Muscle of back (tissue), 13 donors: Measurements from ENCODE around the gene FRAS1. TPM values are rescaled to one million over a fixed set of nuclear protein-coding genes. Genes with fewer than 3 reads are reported as not detected.
"Not testable (repeated sequence)": the region's sequence is repeated elsewhere in the genome, so short reads cannot be mapped to it uniquely, and the experiment has no call there.

ENCODE experiments used
- DNase-seq, 3 donors: peaks; one replicate each; pipeline versions ENCODE4 v3.0.0 to v3.0.0-alpha.2; 2013
- long read RNA-seq, 9 donors: transcript quantifications; one replicate each; lab custom pipeline, GENCODE V29; 2026
- polyA plus RNA-seq, 10 donors: library from polyadenylated mRNA; unstranded; fragments of 120-200 nt; gene quantifications; one replicate each; pipeline ENCODE4 v1.2.1, GENCODE V29; 2013; ENCODE audit not compliant: insufficient read length in 10 of 10

FRAS1 gene, protein sequence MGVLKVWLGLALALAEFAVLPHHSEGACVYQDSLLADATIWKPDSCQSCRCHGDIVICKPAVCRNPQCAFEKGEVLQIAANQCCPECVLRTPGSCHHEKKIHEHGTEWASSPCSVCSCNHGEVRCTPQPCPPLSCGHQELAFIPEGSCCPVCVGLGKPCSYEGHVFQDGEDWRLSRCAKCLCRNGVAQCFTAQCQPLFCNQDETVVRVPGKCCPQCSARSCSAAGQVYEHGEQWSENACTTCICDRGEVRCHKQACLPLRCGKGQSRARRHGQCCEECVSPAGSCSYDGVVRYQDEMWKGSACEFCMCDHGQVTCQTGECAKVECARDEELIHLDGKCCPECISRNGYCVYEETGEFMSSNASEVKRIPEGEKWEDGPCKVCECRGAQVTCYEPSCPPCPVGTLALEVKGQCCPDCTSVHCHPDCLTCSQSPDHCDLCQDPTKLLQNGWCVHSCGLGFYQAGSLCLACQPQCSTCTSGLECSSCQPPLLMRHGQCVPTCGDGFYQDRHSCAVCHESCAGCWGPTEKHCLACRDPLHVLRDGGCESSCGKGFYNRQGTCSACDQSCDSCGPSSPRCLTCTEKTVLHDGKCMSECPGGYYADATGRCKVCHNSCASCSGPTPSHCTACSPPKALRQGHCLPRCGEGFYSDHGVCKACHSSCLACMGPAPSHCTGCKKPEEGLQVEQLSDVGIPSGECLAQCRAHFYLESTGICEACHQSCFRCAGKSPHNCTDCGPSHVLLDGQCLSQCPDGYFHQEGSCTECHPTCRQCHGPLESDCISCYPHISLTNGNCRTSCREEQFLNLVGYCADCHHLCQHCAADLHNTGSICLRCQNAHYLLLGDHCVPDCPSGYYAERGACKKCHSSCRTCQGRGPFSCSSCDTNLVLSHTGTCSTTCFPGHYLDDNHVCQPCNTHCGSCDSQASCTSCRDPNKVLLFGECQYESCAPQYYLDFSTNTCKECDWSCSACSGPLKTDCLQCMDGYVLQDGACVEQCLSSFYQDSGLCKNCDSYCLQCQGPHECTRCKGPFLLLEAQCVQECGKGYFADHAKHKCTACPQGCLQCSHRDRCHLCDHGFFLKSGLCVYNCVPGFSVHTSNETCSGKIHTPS (N-terminal part only)
- 10 to 100 TPM in 1 of 10 donors, 1 to 10 TPM in 9; 3.6 to 14.0 (median 7.2) TPM for polyA plus RNA-seq
- long read RNA-seq, donor 1, result 0 reads
- long read RNA-seq, donor 2, result 0 reads
- long read RNA-seq, donor 3, result 0 reads
- long read RNA-seq, donor 4, result 0 reads
- long read RNA-seq, donor 5, result 0 reads
- long read RNA-seq, donor 6, result 0 reads
- long read RNA-seq, donor 7, result 0 reads
- long read RNA-seq, donor 8, result 0 reads
- long read RNA-seq, donor 9, result 0 reads

DNA sequence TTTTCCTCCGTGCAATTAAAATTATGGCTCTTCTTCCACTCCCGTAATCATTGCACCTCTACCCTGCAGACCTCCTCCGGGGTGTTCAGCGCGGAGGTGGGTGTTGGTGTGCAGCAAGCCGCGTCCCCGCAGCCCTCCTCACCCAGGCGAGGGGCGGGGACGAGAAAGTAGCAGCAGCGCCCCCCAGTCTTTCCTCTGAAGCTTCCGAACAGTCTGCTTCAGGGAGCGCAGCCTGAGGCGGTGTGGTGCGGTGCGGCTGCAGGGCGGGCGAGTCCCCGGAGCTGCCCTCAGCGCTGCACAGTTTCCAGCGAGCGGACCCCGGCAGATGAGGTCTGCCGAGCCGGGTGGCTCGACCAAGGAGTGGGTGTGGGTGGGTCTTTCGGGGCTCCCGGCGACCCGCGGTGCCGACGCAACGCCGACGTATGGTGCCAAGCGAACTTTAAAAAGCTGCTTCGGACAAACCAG is at the start of gene FRAS1:
Gene FRAS1 (plus strand): TSS at position 189 of the 465 bp plus-strand sequence. CDS start 687 bp downstream, outside the sequence.
- DNase-seq, result peak in 2 of 3 donors; percentile 49 to 53

DNA sequence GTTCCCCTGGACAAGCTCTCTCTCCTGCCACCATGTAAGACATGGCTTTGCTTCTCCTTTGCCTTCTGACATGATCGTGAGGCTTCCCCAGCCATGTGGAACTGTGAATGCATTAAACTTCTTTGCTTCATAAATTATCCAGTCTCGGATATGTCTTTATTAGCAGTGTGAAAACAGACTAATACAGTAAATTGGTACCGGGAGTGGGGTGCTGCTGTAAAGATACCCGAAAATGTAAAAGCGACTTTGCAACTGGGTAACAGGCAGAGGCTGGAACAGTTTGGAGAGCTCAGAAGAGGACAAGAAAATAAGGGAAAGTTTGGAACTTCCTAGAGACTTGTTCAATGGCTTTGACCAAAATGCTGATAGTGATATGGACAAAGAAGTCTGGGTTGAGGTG is 46.1 kb upstream of the FRAS1 start:
- DNase-seq, result not testable (repeated sequence)

DNA sequence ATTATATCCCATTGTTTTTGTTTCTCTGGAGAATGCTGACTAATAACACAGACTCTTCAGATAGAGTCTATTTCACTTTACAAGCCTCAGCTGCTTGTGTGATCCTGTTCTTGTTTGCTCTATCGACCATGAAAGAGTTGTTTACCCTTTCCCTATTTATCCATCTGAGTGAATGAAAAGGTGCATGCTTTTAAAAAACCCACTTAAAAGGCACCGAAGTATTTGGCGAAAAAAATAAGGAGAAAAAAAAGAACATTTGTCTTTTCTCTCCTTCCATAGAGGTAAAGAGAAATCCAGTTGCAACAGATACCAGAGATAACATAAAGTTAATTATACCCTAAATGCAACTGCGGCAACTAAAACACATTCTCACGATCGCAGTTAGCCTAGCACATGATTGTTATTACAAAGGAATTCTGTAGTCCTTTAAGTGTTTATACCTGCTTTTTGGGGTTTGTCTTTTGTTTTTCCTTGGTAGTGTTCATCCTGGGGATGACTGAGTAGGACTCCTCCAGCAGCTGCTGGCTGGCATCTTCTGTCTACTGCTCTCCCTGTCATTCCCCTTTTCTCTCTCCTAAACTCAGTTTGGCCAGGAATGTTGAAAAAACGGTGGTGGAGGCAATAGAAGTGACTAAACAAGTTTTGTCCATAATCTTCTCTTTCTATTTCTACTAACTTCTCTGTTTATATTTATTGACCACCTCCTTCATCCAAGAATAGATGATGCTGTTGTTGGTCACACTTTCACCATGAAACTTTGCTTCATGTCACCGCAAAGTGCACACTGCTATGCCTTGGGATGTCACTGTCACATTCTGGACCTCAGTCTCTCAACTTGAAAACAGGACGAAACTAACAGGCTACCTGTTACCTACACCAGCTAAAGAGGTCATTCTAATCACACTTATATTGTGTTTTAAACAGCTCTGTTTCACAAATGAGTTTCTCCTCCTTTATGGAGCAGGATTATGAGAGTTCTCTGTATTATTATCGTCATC is 41.9 kb upstream of the FRAS1 start:
- DNase-seq, result no peak

DNA sequence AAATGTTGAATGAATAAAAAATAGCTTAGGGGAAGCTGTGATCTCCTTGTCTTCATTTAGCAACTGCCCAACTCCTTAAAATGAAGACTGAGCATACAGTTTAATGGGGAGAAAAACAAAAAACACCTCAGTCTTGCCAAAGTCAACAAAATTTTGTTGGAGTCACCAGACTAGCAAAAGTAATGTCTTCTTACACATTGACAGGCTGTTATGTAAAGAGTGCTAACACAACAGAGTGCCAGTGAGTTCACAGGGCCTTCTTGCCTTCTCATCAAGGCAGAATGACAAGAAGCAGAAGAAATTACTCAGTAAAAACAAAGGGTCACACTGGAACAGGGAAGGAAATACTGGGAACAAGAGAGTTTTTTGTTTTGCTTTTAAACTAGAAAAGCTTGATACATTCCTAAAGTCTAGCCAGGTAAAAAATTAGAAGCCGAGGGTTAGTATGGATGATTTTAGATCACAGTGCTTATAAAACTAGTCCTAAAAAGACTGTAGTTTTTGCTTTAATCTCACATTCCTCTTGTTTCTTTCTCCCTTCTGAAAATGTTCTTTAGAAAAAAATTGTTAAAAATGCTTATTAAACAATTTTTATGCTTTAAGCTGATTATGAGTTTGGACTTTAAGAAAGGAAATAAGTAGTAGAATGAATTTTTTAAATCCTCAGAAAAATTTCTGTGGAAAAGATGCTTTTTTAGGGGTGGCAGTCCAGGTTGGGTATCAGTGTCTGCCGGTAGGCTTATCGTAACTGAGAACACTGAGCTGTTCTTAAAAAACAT is 38.7 kb upstream of the FRAS1 start:
- no peak for DNase-seq

DNA sequence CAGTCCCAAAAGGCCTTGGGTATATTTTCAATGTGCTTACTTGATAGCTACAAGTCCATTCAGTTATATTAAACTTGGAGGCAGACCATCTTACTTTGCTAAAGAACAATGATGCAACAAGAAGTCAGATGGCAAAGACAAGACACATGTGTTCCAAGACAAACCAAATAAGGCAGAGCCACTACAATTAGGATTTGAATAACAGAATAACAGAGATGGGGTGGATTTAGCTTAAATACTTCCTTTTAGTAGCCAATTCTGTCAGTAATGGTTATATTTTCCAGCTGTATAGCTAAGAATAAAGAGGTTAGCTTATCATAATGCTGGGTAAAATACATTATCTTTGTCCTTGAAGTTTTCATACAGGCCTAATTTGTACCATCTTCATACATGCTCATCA is 37.7 kb upstream of the FRAS1 start:
- no peak for DNase-seq

DNA sequence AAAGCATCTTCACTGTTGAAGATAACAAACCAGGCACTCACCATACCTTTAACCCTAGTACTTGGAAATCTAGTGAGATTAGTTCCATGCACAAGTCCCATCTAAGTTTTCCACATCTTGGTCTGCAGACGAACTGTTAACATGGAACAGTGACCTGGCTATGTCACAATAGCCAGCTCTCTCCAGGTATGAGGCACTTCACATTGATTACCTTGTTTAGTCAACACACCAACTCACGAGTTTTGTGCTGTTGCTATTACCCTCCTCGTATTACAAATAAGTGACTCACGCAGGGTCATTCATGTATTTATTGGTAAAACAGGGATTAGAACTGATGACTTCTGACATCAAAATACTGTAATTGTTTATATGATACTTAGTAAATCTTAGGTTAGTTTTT is 36.4 kb upstream of the FRAS1 start:
- no peak for DNase-seq

DNA sequence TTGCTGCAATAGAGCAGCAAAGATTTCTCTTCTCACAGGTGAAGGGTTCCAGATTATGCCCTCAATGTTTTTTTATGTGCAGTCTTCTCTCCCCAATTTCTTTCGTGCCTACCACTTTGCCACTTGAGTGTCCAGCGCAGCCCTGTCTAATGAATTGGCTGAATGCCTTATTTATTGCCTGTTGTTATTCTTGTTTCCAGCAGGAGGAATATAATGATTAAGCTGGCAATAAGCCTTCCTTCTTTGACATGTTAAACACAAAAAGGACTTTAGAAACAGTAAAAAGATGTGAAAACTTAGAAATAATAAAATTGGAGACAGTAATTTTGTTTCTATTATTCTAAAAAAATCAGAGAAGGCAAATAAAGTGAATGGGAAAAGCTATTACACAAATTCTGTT is 34.6 kb upstream of the FRAS1 start:
- DNase-seq, result no peak

DNA sequence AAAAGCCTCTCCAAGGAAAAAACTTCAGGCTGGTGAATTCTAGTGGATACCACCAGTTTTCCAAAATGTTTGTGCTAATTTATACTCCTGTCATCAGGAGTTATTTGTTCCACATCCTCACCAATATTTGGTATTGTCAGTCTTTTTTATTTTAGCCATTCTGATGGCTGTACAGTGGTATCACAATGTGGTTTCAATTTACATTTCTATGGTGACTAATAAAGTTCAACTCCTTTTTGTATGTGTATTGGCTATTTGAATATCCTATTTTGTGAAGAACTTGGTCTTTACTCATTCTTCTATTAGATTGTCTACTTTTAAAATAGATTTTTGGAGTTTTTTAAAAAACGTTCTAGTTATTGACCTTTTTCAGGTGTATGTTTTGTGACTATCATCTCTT is 33.0 kb upstream of the FRAS1 start:
- no peak for DNase-seq

DNA sequence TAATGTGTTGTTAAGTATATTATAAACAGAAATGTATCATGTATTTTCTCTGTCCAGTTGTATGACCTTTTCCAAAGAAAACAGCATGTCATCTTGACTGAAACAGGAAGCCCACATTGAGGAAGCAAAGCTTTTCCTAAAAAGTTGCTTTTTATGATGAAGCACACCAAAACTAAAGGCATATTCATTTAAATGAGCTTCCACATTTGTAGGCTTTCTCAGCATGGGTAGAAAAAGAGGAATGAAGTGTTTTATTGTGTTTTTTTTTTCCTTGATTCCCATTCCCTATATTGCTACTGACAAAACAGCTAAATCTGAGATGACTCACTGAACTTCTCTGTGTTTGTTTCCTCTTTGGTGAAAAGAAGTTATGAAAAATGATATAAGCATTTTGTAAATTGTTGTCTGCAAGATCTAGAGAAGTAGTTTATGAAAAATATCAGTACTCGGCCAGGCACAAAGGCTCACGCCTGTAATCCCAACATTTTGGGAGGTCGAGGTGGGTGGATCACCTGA is 32.5 kb upstream of the FRAS1 start:
- no peak for DNase-seq

DNA sequence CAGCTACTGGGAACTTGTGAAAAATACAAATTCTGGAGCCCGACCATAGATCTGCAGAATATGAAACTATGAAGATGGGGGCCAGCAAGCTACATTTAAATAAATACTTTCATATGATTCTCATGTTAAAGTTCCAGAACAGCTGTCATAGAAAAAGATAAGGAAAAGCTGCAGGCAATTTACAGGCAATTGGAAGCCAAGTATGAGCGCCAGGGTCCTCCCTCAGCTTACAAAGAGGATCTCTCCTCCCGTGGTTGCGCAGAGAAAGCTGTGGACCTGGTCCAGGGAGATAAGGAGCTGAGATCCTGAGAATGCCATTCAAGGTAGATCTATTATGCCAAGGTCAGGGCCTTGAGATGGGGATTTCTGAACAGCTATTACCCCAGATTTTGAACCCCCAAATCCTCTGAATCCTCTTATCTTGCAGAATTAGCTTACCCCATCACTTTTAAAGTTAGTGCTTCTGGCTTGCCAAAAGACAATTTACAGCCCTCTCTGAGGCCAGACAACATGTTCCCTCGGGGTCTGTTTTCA is 25.6 kb upstream of the FRAS1 start:
- DNase-seq, result peak; percentile 1 to 35 (median 16)

DNA sequence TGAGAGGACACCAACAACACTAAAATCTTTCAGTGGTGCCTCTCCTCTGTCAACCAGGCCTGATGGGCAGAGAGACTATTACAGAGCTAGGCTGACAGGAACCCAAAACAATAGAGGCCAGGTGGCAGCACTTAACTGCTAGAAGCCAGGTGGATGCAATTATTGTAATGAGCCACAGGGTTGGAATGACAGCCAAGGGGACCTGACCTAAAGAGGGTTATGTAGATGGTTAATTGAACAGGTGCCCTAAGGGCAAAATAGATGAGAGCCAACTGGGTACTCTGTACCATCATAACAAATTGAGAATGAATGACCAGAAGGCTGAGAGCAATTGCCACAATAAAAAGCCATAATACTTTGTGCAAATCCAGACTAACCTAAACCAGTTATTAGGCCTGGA is 24.7 kb upstream of the FRAS1 start:
- DNase-seq, result no peak

DNA sequence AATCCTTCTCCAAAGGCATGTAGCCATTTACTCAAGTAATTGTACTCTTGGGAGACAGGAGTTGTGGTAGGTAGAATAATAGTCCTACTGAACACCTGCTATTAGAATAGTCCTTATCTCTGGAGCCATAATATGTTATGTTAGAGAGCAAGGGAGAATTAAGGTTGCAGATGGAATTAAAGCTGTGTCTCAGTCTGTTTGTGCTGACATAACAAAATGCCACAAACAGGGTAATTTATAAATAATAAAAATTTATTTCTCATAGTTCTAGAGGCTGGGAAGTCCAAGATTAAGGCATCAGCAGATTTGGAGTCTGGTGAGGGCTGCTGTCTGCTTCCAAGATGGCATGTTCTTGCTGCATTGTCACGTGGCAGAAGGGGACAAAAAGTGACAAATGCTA is 24.2 kb upstream of the FRAS1 start:
- DNase-seq, result no peak

DNA sequence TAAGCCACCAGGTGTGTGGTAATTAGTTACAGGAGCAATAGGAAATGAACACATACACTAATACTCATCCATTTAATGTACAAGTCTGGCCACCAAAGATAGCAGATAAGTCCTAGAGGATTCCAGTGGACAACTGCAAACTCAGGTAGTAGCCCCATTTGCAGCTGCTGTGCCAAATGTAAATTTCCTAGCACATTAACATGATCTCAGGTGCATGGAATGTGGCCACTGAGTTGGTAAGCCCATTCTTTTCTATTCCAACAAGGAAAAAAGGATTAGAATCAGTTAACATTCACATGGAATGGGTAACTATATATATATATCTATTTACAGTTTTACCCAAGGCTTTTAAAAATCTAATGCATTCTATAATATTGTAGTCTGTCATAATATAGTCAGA is 23.3 kb upstream of the FRAS1 start:
- no peak for DNase-seq

DNA sequence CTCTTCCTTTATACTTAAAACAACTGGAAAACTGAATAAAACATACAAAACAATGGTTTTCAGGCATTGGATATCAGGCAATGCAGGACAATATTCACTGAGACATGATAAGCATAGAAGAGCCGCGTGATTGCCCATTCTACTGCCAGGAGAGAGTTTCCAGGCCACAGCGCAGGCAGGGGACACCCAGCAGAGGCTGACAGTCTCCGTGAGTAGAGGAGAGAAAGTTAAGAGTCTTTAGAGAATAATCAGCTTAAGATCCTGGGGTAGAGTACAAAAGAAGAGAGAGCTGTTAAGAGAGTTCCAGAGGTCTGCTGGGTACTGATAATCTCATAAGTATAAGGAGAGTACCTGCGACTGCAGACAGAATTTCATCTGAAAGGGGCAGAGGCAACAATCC is 18.4 kb upstream of the FRAS1 start:
- DNase-seq, result no peak

DNA sequence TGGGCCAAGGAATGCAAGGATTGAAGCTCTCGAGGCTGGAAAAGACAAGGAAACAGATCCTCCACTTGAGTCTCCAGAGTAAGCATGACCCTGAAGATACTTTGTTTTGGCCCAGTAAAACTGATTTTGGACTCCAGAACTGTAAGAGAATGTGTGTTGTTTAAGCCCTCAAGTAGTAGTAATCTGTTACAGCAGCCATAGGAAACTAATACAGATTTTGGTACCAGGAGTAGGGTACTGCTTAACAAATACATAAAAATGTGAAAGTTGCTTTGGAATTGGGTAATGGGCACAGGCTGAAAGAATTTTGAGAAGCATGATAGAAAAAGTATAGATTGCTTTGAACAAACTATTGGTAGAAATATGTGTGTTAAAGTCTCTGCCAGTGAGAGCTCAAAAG is 17.4 kb upstream of the FRAS1 start:
- no peak for DNase-seq

DNA sequence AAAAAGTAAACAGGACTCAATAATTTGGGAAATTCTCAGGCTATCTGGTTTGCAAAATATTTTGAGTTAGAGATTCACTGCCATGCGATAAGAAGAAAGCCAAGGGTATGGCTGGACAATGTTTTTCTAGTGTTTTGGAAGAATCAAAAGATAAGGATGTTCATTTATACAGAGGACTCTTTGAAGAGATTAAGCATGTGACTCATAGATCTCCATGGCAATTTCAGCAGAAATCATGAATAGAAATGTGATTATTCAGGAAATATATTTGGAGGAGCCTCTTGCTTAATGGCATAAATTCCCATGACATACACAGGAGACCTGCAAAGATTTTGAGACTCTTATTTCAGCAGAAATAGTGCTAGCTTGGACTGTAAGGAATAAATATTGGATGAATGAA is 16.7 kb upstream of the FRAS1 start:
- no peak for DNase-seq

DNA sequence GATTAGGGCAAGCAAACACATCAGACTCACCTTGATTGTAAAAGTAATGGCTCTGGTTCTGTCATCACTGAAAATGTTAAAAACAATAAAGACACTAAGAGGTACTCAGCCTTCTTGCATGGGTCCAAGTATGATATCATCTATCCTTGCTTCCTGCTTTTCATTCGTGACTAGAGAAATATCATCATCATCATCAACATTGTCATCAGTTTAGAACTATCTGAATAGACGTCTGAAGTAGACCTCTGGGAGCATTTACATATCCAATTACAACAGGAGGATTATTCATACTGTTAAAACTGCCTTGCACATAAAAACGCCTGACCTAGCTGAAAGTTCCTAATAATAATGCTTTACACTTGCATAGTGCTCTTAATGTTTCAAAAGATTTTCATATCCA is 9.8 kb upstream of the FRAS1 start:
- peak in 2 of 3 donors; percentile 4 to 7 for DNase-seq

DNA sequence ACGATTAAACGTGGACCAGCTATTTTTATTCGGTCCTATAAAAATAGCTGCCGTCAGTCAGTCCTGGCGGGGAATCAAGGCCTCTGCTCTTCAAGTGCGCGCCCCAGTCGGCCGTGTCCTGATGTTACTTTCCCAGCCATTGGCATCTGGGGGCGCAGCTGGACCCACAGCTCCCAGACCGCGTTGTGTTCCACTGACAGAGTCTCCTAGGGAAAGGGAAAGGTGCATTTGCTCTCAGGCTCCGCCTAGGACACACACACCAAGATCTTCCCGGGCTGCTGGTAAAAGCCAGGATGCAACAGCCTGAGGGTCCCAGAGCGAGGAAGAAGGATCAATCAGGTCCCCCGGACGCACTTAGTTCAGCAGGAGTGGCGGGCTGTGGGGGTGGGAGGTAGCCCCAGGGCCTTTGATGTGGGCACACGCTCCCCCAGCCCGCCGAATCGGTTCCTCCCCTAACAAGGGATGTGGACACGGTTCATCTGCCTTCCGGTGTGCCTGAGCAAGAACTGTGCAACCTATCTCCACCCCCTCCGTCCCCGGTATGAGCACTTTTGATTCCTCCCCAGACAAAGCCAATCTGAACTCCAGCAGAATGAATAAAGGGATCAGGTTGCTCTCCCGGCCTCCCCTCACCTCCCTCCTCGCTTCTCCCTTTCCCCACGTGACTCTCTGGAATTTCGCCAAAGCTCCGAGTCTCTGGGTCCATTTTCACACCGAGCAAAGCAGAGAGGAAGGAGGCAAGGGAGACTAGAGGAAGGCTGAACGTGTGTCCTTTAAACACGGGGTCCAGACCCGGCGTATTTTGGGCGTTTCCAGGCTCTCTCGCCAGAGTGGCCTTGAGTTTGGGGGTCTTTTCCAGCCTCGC is 626 bp upstream of the FRAS1 start:
- peak; percentile 85 to 92 (median 88) for DNase-seq
